ENCODE results near the gene SAMHD1.

Gene SAMHD1

DNA sequence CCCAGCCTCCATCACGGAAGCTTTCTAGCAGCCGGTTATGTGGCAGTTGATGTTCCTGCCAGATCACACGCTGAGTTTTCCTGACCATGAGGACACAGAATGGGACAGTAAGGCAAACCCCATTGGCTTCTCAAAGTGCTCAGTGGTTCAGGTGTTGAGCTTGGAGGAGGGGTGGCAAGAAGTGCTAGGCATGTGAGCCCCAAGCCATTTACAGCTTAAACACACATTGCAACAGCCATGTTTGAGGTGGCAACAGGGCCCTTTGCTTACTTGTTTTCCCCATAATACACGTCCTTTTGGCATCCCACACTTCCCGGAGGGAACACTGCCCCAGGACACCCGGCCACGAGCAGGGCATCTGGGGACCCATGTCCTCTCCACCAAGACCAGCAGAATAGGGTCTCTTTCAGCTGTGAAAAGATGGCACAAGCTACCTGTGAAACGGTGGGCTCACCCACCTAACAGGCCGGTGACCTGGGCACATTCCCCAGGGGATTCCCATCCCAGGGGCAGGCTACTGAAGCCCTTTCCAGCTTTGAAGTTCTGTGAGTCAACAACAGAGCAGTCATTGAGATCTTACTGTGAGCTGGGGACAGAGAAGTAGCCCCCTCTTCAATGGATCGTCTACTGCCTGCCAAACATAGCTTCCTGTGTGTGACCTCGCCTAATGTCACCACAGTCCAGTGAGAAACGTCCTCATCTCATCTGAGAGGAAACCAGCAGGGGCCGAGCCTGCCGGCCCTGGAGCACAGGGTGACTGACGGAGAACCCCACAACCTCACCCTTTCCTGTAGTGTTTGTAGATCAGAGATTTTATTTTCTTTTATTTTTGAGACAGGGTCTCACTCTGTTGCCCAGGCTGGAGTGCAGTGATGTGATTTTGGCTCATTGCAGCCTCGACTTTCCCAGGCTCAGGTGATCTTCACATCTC is 79.6 kb downstream of the SAMHD1 start:
- DNase-seq: peak; percentile 73

- DNase-seq: no peak
These were observed 84.6 kb downstream of the SAMHD1 start for GRCh38 chr20:36866681-36867495.

DNA sequence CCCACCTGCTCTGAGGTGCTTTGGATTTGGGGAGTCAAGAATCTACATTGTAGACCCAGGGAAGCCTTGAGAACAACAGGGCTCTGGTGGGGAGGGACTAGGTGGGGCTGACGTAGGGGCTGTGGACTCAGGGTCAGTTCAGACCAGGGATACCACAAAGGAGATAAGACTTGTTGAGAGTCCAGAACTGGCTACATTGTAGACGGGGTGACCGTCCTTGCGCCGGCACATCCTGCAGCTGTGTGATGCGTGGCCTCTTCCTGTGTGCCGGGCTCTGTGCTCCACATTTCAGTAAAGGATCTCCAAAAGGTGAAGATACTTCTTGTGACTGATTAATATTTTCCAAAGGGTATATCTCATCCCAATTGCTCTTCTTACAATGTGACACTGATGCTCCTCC is 85.3 kb downstream of the SAMHD1 start:
- no peak for DNase-seq

DNA sequence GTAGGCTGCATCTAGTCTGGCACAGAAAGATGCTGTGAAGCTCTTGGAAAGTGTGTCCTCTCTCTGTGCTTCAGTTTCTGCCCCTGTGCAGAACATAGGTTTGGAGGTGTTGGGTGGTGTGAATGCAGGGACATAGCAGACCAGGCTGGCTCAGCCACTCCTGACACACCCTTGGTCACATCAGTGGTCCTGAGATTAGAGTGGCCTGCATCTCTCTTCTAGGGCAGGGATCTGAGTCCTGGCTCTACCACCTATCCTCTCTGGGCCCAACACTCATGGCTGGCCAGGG is 85.7 kb downstream of the SAMHD1 start:
- DNase-seq: no peak

DNA sequence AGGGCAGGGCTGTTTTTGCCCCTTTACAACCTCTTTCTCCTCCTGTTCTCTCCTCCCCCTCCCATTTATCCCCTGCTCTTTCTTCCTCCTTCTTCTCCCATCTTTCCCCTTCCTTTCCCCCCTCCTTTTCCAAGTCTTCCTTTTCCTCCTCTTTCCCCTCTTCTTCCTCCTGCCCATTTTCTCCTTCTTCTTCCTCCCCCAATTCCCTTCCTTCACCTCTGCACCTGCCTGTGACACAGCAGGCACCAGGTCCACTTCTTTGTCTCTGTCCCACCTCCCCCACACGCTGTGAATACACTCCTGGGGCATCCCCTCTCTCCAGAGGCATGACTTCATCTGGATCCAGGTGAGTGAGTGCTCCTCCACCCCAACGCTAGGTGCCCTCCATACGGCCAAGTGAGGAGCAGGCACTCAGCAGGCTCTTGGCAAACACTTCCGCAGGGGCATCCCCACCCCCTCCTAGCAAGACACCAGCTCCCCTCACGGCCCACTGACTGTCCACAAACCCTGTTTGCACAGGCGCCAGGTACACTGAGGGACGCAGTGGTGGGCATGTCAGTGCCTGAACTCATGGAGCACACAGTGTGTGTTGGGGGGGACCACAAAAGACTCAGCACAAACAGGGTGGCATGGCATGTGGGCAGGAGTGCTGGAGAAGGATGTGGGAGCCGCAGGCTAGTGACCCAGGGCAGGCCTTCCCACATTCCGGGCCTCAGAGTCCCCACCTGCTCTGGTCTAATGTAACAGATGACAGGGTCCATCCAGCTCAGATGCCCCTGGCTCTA is 86.2 kb downstream of the SAMHD1 start:
- DNase-seq: peak; percentile 52

- DNase-seq: no peak
These were observed 88.4 kb downstream of the SAMHD1 start for GRCh38 chr20:36862857-36863668.

DNA sequence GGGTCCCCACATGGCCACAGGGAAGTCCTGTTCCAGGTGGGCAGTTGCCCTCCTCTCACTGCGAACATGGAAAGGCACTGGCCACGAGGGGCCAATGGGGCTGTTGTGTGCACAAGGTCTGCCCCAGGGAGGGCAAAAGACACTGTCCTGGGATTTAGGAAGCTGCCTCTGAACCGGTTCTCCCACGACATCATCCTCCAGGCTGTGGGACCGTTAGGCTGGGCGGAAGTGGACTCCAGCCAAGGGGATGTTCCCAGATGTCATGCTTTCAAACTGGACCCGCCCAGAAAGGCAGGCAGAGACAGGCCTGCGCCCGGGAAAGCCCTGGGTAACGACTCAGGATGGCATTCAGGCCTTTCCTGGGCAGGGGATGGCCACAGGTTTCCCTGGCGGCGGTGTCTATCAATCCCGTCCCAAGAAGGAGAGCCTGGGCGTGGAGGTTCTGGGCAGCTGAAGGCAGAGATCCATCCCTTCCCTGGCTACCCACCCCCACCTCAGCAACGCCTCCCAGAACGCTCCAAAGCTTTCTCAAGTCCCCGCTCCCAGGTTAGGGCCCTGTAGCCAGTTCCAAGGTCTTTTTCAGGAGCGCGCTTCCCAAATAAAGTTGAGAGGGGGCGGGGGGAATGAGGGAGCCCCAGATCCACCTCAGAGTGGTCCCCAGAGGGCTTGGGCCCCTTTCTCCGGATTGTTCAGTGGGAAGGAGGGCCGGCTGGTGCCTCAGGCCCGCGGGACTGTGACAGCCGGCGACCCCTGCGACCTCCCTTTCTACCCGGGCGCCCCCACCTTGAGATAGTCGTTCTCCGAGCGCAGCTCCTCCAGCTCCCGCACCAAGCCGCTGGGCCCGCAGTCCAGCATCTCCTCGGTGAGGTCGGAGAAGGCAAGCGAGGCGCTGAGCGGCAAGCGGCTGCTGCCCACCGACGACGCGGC is 89.4 kb downstream of the SAMHD1 start:
- peak; percentile 85 for DNase-seq

GRCh38 chr20:36861625-36861874 is 90.0 kb downstream of the SAMHD1 start:
- DNase-seq: no peak

GRCh38 chr20:36860811-36861624 is 90.5 kb downstream of the SAMHD1 start:
- no peak for DNase-seq

- DNase-seq: no peak
These were observed 91.2 kb downstream of the SAMHD1 start for GRCh38 chr20:36860339-36860738.

GRCh38 chr20:36859700-36860330 is 91.7 kb downstream of the SAMHD1 start:
- DNase-seq: no peak

DNA sequence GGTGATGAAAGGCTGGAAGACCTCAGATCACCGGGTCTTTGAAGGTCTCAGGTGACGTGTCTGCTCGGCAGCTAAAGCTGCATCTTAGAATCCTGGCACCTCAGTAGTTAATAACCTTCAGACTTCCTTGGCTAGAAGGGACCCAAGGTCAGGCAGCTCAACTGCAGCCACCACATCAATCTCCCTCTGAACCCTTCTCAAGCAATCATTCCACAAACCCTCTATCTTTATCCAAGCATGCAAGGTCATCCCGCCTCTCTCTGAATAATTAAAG is 92.3 kb downstream of the SAMHD1 start:
- DNase-seq: no peak

DNA sequence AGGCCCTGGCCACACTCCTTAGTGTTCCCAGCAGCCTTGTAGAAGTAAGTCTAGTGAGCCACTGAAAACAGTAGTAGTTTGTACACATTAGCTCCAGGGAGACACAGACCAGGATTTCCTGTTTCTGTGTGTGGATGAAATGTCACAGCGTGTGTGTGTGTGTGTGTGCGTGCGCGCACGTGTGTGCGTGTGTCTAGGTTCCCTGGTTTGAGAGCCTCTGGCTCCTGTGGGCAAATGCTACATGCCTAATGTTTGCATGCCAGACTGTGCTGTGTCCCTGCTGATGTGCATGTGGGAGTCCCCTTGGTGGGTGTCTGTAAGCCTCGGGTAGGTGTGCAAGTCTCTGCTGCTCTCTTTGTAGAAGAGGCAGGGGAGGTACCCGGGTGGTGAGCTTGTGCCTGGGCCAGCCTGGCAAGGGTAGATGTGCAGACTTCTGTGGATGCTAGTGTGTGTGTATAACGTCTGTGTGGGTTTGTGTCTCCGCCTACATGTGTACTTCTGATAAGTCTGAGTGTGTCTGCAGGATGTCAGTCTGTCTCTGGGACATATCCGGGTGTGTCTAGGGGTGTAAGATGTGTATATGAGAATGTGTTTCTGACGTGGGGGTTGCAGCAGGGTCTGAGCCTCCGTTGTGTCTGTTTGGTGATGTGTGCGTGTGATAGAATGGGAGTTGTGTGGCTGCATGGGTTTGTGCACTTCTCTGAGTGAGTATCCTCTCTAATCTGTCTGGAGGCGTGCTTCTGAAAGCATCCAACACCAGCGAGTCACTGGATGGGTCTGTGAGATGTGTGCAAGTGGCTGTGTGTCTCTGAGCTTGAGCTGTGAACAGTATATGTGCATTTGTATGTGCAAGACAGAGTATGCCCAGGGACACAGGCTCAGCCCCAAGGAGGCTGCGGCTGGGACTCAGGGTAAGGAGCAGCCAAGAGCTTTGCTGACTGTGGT is 94.5 kb downstream of the SAMHD1 start:
- DNase-seq: no peak

- no peak for DNase-seq
These were observed 95.3 kb downstream of the SAMHD1 start for GRCh38 chr20:36856195-36856594.

GRCh38 chr20:36855241-36855657 is 96.3 kb downstream of the SAMHD1 start:
- DNase-seq: no peak

DNA sequence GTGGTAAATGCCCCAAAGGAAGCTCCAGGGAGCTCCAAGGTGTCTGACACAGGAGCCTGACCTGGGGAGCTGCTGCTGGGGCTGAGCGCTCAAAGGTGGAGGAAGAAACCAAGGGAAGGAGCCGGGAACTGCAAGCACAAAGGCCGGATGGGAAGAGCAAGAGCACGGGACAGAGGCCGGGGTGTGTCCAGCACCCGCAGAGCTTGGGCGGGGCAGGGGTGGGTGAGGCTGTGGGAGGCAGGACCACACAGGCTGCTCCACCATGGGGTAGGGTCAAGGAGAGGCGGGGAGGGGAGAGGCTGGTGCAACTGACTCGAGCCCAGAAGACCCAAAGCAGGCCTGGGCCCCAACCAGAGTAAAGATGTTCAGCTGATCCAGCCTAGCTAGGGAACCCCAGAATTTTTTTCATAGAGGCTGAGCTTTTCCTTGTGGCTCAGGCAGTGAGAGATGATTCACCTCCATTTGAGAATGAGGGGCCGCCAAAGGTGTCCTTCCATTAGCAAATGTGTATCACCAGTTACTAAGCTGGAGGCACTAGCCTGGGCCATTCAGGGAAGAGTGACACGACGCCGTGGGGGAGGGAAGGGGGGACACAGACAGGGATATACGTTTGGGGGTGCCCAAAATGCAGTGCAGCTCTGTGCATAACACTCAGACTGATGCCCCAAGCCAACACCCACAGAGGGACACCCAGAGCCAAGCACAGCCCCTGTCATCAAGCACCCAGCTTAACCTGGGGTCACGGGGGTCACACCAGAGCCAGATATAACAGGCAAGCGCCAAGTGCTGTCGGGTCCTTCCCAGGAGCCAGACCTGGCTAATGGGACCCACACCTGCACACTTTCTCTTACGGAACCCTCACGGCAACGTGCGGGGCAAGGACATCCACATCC is 96.9 kb downstream of the SAMHD1 start:
- DNase-seq: no peak

DNA sequence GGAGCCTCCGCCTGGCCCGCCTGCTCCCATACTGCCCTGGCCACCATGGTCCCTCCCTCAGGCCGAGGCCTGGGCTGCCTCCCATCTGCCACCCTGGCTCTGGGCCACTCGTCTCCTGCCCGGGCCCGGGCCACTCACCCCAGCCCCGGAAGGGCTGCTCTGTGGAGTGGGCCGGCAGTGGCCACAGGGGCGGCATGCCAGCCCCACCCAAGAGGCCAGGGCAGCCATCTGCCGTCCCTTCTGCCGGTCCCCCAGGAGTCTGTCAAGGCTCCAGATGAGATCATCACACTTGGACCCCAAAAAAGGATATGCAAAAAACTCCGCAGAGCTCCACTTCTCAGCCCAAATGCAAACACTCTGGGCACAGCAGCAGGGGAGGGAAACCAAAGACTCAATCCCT is 99.3 kb downstream of the SAMHD1 start:
- no peak for DNase-seq

GRCh38 chr20:36851490-36851889 is 100.0 kb downstream of the SAMHD1 start:
- DNase-seq: no peak
